8988T (cell line): ENCODE data around the gene ETNK2.
"Not testable (repeated sequence)": the region's sequence is repeated elsewhere in the genome, so short reads cannot be mapped to it uniquely, and the experiment has no call there.

Experiments used
- DNase-seq: peaks from one replicate; pipeline ENCODE4 v3.0.0; 2011

Gene ETNK2

DNA sequence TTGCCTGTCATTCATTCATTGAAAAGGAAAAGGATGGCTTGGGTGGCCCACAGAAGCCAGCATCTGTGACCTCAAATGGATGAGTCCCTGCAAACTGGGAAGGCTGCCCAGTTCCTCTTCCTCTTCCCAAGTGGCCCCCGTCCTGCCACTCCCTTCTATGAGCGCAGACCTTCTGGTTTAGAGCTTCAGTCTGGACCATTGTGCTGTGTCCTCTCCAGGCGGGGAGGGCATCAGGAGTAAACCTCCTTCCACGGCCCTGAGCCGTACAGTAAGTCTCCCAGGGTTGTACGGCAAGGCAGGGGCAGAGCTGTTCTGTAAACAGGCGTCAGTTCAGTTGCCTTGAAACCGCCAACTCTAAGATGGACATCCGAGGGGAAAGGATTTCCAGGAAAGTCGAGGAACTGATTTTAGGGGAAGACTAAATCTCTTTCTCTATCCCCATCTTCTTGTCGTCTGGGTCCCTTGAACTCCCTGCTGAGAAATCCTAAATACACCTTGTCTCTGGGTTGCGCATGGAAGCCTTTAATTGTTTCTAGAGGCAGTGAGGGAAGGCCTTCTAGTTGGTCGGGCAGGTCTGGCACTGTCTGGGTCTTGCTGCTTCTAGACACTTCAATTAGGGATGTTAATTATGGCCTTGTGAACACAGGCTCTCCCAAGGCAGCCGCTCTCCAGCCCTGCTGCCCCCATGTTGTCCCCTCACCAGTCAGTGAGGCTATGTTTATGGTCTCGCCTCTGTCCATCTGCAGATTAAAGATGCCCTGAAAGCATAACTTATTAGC, 56.8 kb downstream of the ETNK2 start:
- DNase-seq, result no peak

- no peak for DNase-seq
Observed at GRCh38 chr1:204094313-204094729, 57.5 kb downstream of the ETNK2 start.

DNA sequence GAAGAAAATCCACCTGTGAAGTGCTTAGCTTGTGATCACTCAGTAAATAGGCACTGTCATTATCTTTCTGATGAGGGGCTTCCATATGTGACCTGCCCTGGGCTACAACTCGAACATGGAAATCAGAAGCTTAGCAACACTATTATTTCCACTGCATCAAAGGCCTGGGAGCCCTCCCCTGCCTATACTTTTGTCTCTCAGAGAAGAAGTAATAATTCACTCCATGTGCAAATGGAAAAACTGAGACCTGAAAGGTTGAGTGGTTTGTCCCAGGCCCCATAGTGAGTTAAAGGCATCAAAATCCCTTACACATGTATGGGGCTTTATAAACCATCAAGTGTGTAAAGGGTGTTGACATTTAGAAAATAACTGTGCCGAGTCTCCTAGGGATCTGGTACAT, 58.1 kb downstream of the ETNK2 start:
- no peak for DNase-seq

DNA sequence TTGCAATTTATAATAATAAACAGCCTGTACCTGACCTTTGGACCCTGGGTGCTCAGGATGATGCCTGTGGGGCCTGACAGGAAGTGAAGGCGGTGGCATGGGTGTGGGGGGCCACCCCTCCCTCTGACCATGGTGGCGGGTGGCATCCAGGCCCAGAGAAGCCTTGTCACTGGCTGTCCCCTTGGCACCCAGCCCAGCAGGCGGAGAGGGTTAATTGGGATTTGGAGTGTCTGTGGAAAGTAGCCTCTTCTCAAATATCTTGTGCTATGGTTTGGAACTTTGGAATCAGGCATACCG, 58.5 kb downstream of the ETNK2 start:
- DNase-seq, result no peak

GRCh38 chr1:204092632-204093420, 59.0 kb downstream of the ETNK2 start:
- DNase-seq, result no peak

DNA sequence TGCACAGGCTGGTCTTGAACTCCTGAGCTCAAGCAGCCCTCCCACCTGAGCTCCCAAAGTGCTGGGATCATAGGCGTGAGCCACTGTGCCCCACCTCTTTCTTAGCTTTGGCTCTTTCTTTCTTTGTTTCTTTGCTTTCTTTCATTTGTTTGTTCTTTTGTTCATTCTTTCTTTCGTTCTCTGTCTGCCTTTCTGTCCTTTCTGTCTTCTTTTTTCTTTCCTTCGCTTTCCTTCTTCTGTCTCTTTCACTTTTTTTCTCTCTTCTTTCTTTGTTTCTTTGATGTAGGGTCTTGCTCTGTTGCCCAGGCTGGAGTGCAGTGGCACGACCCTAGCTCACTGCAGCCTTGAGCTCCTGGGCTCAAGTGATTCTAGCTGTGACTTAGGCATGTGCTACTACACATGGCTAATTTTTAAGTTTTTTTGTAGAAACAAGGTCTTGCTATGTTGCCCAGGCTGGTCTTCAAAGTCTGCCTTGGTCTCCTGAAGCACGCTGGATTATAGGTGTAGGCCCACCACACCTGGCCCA, 60.0 kb downstream of the ETNK2 start:
- DNase-seq, result no peak

DNA sequence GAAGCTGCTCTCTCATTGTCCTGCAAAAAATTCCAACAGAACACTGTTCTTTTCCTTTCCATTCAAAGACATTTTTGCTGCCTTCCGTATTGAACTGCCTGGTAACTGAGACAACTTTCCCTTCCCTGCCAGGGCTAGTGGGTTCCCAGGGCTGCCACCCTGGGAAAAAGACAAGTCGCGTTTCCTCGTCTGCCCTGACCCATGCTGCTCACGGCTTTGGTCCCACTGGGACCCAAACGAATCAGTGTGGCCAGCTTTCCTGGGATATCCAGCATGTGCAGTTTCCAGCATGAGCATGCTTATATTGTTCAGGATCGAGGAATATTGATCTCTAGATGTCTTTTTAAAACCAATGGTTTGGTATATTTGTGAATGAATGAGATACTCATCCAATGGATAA, 60.8 kb downstream of the ETNK2 start:
- DNase-seq, result no peak

GRCh38 chr1:204090132-204090531, 61.7 kb downstream of the ETNK2 start:
- not testable (repeated sequence) for DNase-seq

DNA sequence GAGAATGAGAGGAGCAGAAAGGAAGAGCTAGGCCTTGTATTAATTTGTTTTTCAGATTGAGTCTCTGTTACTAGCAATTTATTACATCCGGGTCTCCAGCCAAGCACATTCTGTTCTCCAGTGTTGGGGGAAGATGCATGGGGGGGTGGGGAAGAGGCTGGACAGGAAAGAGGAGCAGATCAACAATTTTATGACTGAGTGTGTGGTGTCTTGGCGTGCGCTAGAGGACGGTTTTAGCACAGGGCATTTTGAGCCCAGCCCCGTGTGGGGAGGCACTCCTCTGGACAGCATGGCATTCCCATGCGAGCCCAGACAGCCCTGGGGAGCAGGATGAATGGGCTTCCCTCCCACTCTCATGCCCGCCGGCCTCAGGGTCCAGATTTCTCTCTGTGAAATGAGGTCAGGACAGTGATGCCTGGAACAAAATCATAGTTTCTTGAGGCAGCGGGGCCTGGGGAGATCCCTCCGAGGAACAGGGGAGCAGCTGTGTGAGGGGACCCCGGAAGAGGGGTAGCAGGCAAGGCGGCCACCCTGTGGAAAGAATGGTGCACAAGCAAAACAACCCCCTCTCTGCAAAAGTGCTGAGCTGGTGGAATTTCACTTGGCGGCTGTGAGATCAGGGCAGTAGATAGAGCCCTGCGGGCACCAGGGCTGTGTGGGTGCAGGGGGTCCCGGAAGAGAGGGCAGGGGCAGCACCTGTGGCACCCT, 62.6 kb downstream of the ETNK2 start:
- DNase-seq, result no peak

DNA sequence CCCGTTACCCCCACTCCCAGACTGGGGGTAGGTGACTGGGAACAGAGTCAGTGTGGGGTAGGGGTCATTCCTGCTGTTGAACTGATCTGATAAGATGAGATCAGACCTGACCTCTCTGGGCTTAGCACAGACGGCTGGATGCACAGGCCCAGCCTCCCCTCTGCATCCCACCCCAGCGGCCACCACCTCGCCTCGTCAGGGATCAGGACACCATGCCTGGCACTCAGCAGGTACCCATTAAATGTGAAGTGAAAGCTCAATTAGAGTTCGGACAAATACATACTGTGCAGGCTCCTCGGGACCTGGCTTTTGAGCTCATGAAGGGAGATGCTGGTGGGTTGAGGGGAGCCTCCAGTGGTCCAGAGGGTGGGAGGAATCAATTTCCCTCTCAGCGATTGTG, 63.2 kb downstream of the ETNK2 start:
- no peak for DNase-seq

DNA sequence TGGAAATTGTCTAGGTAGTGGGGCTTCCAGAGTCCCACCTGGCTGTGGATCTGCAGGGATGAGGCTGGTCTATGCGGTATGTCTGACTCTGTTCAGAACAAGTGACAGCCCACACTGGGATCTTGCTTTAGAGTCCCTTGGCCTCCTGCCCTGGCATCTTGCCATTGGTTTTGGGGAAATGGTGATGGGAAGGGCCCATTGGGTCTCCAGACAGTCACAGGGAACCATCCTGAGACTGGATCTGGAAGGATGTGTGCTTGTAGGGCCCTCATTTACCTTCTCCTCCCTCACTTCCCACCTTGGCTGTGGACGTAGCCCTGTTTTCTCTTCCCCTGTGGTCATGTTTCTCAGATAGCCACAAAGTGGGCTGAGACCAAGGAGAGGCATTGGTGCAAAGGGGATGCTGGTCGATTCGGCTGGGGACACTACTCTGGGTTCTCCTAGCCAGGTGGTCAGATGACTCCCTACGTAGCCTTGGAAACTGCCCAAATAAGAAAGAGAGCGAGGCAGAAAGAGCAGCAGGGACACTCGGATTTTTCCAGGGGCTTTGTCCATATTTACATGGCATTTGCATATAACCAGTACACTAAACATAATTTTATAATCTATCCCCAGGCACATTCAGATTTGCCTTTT, 63.8 kb downstream of the ETNK2 start:
- no peak for DNase-seq

- DNase-seq, result no peak
Observed at GRCh38 chr1:204087181-204087892, 64.5 kb downstream of the ETNK2 start.

DNA sequence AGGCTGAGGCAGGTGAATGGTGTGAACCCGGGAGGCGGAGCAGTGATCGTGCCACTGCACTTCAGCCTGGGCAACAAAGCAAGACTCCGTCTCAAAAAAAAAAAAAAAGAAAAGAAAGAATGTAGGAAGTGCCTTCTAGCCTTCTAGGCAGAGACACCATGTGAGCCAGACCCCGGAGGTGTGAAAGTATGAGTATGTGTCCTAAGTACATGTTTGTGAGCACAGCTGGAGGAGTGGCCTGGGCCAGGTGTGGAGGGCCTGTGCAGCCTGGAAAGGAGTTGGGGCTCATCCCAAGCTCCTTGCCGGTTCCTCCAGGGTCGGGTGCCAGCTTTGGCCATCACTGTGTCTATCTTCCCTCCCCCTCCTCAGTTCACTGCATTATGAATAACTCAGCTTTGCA, 66.0 kb downstream of the ETNK2 start:
- no peak for DNase-seq

GRCh38 chr1:204084247-204084772, 67.5 kb downstream of the ETNK2 start:
- DNase-seq, result no peak

DNA sequence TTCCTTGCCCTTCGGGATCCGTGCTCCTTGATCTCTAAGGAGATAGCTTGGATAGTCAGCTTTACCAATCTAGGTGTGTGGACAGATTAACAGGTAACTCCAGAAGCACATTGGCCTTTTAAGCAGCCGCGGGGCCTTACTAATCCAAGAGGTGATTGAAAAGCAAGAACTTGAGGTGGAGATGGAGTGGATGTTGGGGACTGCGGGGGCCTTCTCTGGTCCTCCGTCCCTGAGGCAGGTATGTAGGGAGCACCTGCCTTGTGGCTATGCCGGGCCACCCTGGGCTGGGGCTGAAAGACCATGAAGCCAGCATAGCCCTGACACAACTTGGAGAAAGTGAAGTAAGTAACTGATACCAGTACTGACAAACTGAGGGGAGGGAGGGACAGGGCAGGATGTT, 68.4 kb downstream of the ETNK2 start:
- no peak for DNase-seq

GRCh38 chr1:204081791-204082513, 69.9 kb downstream of the ETNK2 start:
- no peak for DNase-seq

DNA sequence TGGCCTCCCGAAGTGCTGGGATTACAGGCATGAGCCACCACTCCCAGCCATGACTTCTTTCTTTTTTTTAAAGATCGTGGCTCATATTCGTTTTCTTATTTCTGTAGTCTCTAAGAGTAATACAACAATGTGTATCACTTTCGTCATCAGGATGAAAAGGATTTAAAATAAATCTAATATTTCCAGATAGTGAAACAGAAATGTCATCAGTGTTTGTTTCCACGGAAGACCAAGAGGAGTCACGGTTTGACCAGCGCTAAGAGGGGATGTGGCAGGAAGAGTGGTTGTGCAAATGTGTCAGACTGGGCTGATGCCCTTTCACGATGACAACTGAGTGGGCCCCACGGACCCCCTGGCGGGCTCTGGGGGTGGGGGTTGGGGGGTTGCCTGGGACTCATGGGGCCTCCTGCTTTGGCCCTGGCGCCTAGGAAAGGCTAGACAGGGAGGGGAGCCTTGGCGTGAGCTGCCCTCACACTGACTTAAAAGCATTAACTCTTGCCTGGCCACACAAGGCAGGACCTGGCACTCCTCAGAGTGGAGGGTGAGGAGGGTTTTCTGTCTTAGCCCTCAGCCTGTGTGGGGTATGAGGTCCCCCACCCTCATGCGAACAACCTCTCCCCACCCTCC, 70.6 kb downstream of the ETNK2 start:
- no peak for DNase-seq
